A172 (cell line): ENCODE measurements around the gene MAGEE1. TPM values are rescaled to one million over a fixed set of nuclear protein-coding genes. Genes with fewer than 3 reads are reported as not detected.

Experiments used
- DNase-seq: peaks from one replicate; pipeline ENCODE4 v3.0.0-alpha.2; 2015; ENCODE audit warnings: low spot score
- total RNA-seq: library from RNA; depleted of rRNA; stranded (reverse); fragments of >200 nt; shearing (Covaris generic); gene quantifications from 2 replicates; pipeline ENCODE4 v1.2.3, GENCODE V29; 2014; rRNA removed

The MAGEE1 gene
- 3.5 and 4.2 TPM in 2 replicates for total RNA-seq

GRCh38 chrX:76427560-76428242 is at the start of gene MAGEE1:
MAGEE1 (plus strand) TSS chrX:76427710; CDS start chrX:76427931, 221 bp downstream.
- DNase-seq, result peak; percentile 59

GRCh38 chrX:76398970-76399369 is 28.5 kb upstream of the MAGEE1 start:
- DNase-seq, result no peak

GRCh38 chrX:76407795-76408194 is 19.7 kb upstream of the MAGEE1 start:
- no peak for DNase-seq

GRCh38 chrX:76420237-76420636 is 7.3 kb upstream of the MAGEE1 start:
- no peak for DNase-seq

GRCh38 chrX:76428243-76429130 is 977 bp downstream of the MAGEE1 start:
- no peak for DNase-seq

- no peak for DNase-seq
Measured at GRCh38 chrX:76433219-76433618, 5.7 kb downstream of the MAGEE1 start.

GRCh38 chrX:76434103-76434741 is 6.7 kb downstream of the MAGEE1 start:
- no peak for DNase-seq

- no peak for DNase-seq
Measured at GRCh38 chrX:76439188-76439587, 11.7 kb downstream of the MAGEE1 start.

GRCh38 chrX:76453737-76454406 is 26.4 kb downstream of the MAGEE1 start:
- no peak for DNase-seq

GRCh38 chrX:76454456-76454927 is 27.0 kb downstream of the MAGEE1 start:
- DNase-seq, result peak; percentile 0

GRCh38 chrX:76477353-76477752 is 49.8 kb downstream of the MAGEE1 start:
- no peak for DNase-seq
